ENCODE data around the gene CREB3L2.

GRCh38 chr7:137893143-137893742, 108.6 kb downstream of the CREB3L2 start:
- TF ChIP-seq CTCF (IDR thresholded peaks at IDR 0.05; ENCODE audit: insufficient read depth, low read length, poor library complexity, severe bottlenecking) (no peak), EZH2phosphoT487 (conservative IDR thresholded peaks at IDR 0.05; ENCODE audit: low read length) (no peak)

Data from SU-DHL-6 (cell line).